ENCODE results near the gene TTF2.

The TTF2 gene

GRCh38 chr1:117017062-117017461, 43.1 kb upstream of the TTF2 start:
- TF ChIP-seq EP300 (IDR thresholded peaks at IDR 0.05; ENCODE audit: borderline replicate concordance), result no peak
- TF ChIP-seq CEBPB (IDR thresholded peaks at IDR 0.05), result no peak

GRCh38 chr1:117017648-117018047, 42.5 kb upstream of the TTF2 start:
- TF ChIP-seq EGR1 (IDR thresholded peaks at IDR 0.05), result no peak
- no peak for TF ChIP-seq CEBPB (IDR thresholded peaks at IDR 0.05)
- no peak for TF ChIP-seq RAD21 (IDR thresholded peaks at IDR 0.05; ENCODE audit: low read depth)
- TF ChIP-seq YY1 (IDR thresholded peaks at IDR 0.05; ENCODE audit: low read depth), result no peak
- TF ChIP-seq REST (IDR thresholded peaks at IDR 0.05; ENCODE audit: low read depth), result no peak
- no peak for TF ChIP-seq TCF12 (IDR thresholded peaks at IDR 0.05; ENCODE audit: low read depth)
- no peak for TF ChIP-seq USF1 (IDR thresholded peaks at IDR 0.05)
- no peak for TF ChIP-seq TAF1 (IDR thresholded peaks at IDR 0.05; ENCODE audit: low read depth)
- no peak for TF ChIP-seq ZBTB7A (IDR thresholded peaks at IDR 0.05; ENCODE audit: low read depth)
- TF ChIP-seq CREB1 (IDR thresholded peaks at IDR 0.05; ENCODE audit: low read depth), result no peak
- TF ChIP-seq FOXM1 (IDR thresholded peaks at IDR 0.05; ENCODE audit: borderline replicate concordance, low read depth), result no peak
- no peak for TF ChIP-seq EP300 (IDR thresholded peaks at IDR 0.05; ENCODE audit: borderline replicate concordance)
- no peak for TF ChIP-seq MAX (IDR thresholded peaks at IDR 0.05)
- no peak for TF ChIP-seq TEAD4 (IDR thresholded peaks at IDR 0.05)
- no peak for TF ChIP-seq NFIC (IDR thresholded peaks at IDR 0.05)

- no peak for TF ChIP-seq CREB1 (IDR thresholded peaks at IDR 0.05; ENCODE audit: low read depth)
- no peak for TF ChIP-seq NFIC (IDR thresholded peaks at IDR 0.05)
Measured at GRCh38 chr1:117020526-117021156, 39.5 kb upstream of the TTF2 start.

- TF ChIP-seq ZBTB7A (IDR thresholded peaks at IDR 0.05; ENCODE audit: low read depth), result no peak
- no peak for TF ChIP-seq EGR1 (IDR thresholded peaks at IDR 0.05)
- no peak for TF ChIP-seq RAD21 (IDR thresholded peaks at IDR 0.05; ENCODE audit: low read depth)
- TF ChIP-seq TAF1 (IDR thresholded peaks at IDR 0.05; ENCODE audit: low read depth), result no peak
Measured at GRCh38 chr1:117022114-117022513, 38.0 kb upstream of the TTF2 start.

- TF ChIP-seq NFIC (IDR thresholded peaks at IDR 0.05) (no peak), RAD21 (IDR thresholded peaks at IDR 0.05; ENCODE audit: low read depth) (no peak), TEAD4 (IDR thresholded peaks at IDR 0.05) (no peak), MAX (IDR thresholded peaks at IDR 0.05) (no peak), EGR1 (IDR thresholded peaks at IDR 0.05) (no peak), FOXM1 (IDR thresholded peaks at IDR 0.05; ENCODE audit: borderline replicate concordance, low read depth) (no peak), TAF1 (IDR thresholded peaks at IDR 0.05; ENCODE audit: low read depth) (no peak)
Measured at GRCh38 chr1:117025568-117025967, 34.6 kb upstream of the TTF2 start.

GRCh38 chr1:117026361-117026760, 33.8 kb upstream of the TTF2 start:
- TF ChIP-seq CEBPB (IDR thresholded peaks at IDR 0.05) (no peak), TEAD4 (IDR thresholded peaks at IDR 0.05) (no peak)

- TF ChIP-seq FOXM1 (IDR thresholded peaks at IDR 0.05; ENCODE audit: borderline replicate concordance, low read depth), result no peak
- no peak for TF ChIP-seq EGR1 (IDR thresholded peaks at IDR 0.05)
- no peak for TF ChIP-seq MAX (IDR thresholded peaks at IDR 0.05)
- TF ChIP-seq TCF12 (IDR thresholded peaks at IDR 0.05; ENCODE audit: low read depth), result no peak
- TF ChIP-seq YY1 (IDR thresholded peaks at IDR 0.05; ENCODE audit: low read depth), result no peak
Measured at GRCh38 chr1:117029685-117030084, 30.4 kb upstream of the TTF2 start.

- TF ChIP-seq MAX (IDR thresholded peaks at IDR 0.05) (no peak), CEBPB (IDR thresholded peaks at IDR 0.05) (no peak), TCF12 (IDR thresholded peaks at IDR 0.05; ENCODE audit: low read depth) (no peak), EGR1 (IDR thresholded peaks at IDR 0.05) (no peak), REST (IDR thresholded peaks at IDR 0.05; ENCODE audit: low read depth) (no peak), RAD21 (IDR thresholded peaks at IDR 0.05; ENCODE audit: low read depth) (no peak), USF1 (IDR thresholded peaks at IDR 0.05) (no peak)
Measured at GRCh38 chr1:117030271-117030877, 29.8 kb upstream of the TTF2 start.
